Mammary epithelial cell (primary cell): ENCODE results near the gene NBL1.

ENCODE experiments used
- EZH2 ChIP-seq: IDR thresholded peaks from 2 replicates; pipeline ENCODE4 v1.6.1; 2012; ENCODE audit warnings: low read length, inconsistent platforms, borderline replicate concordance
- TF ChIP-seq, protein P1 (sequence below), 2 donors: IDR thresholded peaks in 1 of 2; conservative IDR thresholded peaks in 1 of 2; 2 replicates each; pipeline ENCODE4 v1.5.1; 2011 to 2012; ENCODE audit warnings: inconsistent platforms in 2 of 2, low read length in 2 of 2, mild to moderate bottlenecking in 2 of 2, control low read depth in 1 of 2, low read depth in 1 of 2; ENCODE audit not compliant: insufficient read depth in 1 of 2; ENCODE audit errors: extremely low read depth in 1 of 2

- TF ChIP-seq, protein P1, sequence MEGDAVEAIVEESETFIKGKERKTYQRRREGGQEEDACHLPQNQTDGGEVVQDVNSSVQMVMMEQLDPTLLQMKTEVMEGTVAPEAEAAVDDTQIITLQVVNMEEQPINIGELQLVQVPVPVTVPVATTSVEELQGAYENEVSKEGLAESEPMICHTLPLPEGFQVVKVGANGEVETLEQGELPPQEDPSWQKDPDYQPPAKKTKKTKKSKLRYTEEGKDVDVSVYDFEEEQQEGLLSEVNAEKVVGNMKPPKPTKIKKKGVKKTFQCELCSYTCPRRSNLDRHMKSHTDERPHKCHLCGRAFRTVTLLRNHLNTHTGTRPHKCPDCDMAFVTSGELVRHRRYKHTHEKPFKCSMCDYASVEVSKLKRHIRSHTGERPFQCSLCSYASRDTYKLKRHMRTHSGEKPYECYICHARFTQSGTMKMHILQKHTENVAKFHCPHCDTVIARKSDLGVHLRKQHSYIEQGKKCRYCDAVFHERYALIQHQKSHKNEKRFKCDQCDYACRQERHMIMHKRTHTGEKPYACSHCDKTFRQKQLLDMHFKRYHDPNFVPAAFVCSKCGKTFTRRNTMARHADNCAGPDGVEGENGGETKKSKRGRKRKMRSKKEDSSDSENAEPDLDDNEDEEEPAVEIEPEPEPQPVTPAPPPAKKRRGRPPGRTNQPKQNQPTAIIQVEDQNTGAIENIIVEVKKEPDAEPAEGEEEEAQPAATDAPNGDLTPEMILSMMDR (conservative IDR thresholded peaks at IDR 0.05 in 1 of 2, IDR thresholded peaks at IDR 0.05 in 1 of 2; ENCODE audit: extremely low read depth in 1 of 2, insufficient read depth in 1 of 2, low read depth in 1 of 2, low read length in 2 of 2) = no peak
- no peak for TF ChIP-seq EZH2
These were observed 25.7 kb upstream of the NBL1 start for GRCh38 chr1:19618428-19618827.
